CD4-positive, alpha-beta T cell treated with Interleukin-17A for 4 hours (primary cell): ENCODE measurements around the gene FBXO17.
"Not testable (repeated sequence)": the region's sequence is repeated elsewhere in the genome, so short reads cannot be mapped to it uniquely, and the experiment has no call there.

Experiments
- DNase-seq: peaks from one replicate; pipeline ENCODE4 v3.0.0-alpha.2; 2020; ENCODE audit warnings: mixed read lengths

FBXO17 gene

GRCh38 chr19:38979812-38980211, 4.3 kb upstream of the FBXO17 start:
- no peak for DNase-seq

GRCh38 chr19:38978326-38978689, 2.8 kb upstream of the FBXO17 start:
- DNase-seq, result no peak

- DNase-seq, result no peak
Observed at GRCh38 chr19:38977445-38978325, 2.1 kb upstream of the FBXO17 start.

- no peak for DNase-seq
Observed at GRCh38 chr19:38975861-38976271, 324 bp upstream of the FBXO17 start.

- DNase-seq, result no peak
Observed at GRCh38 chr19:38974624-38975213, 823 bp downstream of the FBXO17 start.

- DNase-seq, result no peak
Observed at GRCh38 chr19:38971672-38972071, 3.9 kb downstream of the FBXO17 start.

- DNase-seq, result no peak
Observed at GRCh38 chr19:38970664-38971532, 4.6 kb downstream of the FBXO17 start.

GRCh38 chr19:38966149-38966548, 9.4 kb downstream of the FBXO17 start:
- not testable (repeated sequence) for DNase-seq

GRCh38 chr19:38964738-38965137, 10.8 kb downstream of the FBXO17 start:
- DNase-seq, result no peak

- no peak for DNase-seq
Observed at GRCh38 chr19:38959618-38960017, 15.9 kb downstream of the FBXO17 start.

- DNase-seq, result no peak
Observed at GRCh38 chr19:38958301-38958700, 17.2 kb downstream of the FBXO17 start.

GRCh38 chr19:38956264-38956663, 19.3 kb downstream of the FBXO17 start:
- DNase-seq, result no peak

- DNase-seq, result no peak
Observed at GRCh38 chr19:38953677-38954076, 21.9 kb downstream of the FBXO17 start.

- DNase-seq, result peak; percentile 21
Observed at GRCh38 chr19:38952395-38953165, 23.0 kb downstream of the FBXO17 start.

GRCh38 chr19:38951187-38951586, 24.4 kb downstream of the FBXO17 start:
- DNase-seq, result no peak

- DNase-seq, result peak; percentile 89
Observed at GRCh38 chr19:38949580-38950367, 25.8 kb downstream of the FBXO17 start.

GRCh38 chr19:38946229-38947010, 29.1 kb downstream of the FBXO17 start:
- no peak for DNase-seq

GRCh38 chr19:38945562-38946228, 29.8 kb downstream of the FBXO17 start:
- DNase-seq, result no peak

GRCh38 chr19:38944981-38945506, 30.5 kb downstream of the FBXO17 start:
- DNase-seq, result no peak
